ENCODE measurements around the gene MICAL2. TPM values are rescaled to one million over a fixed set of nuclear protein-coding genes. Genes with fewer than 3 reads are reported as not detected.

Gene MICAL2
- total RNA-seq, 1 donor from 2014 or later = 0.27 TPM

GRCh38 chr11:12288212-12288930 lies 178.0 kb downstream of the MICAL2 start:
- H3K27me3 Mint-ChIP-seq = peaks cover 3% of the 10 kb centered on the region
- ATAC-seq (ENCODE audit: low read depth) = no peak
- no peaks in the 10 kb centered on the region for H3K36me3 Mint-ChIP-seq (ENCODE audit: low read depth)
- no peak for TF ChIP-seq CTCF (IDR thresholded peaks at IDR 0.05)
- peaks cover 10% of the 10 kb centered on the region for H3K4me1 Mint-ChIP-seq
- no peak overlapping the region for H3K27ac Mint-ChIP-seq
- no peaks in the 10 kb centered on the region for H3K9me3 Mint-ChIP-seq
- DNase-seq = no peak
- ChIA-PET POLR2A (no interaction called here), CTCF (no interaction called here)
- intact Hi-C loops (cut with micrococcal nuclease) = loop anchor here (10.0 kb wide), 2 partner anchors 1254 to 1354 kb away; no protein-coding TSS in a partner anchor
- no peak overlapping the region for H3K4me3 Mint-ChIP-seq

GRCh38 chr11:12288931-12289666 lies 178.7 kb downstream of the MICAL2 start:
- DNase-seq (no peak), ATAC-seq (ENCODE audit: low read depth) (no peak)
- Mint-ChIP-seq H3K4me3 (no peak overlapping the region), H3K36me3 (ENCODE audit: low read depth) (no peaks in the 10 kb centered on the region), H3K27ac (no peak overlapping the region), H3K9me3 (no peaks in the 10 kb centered on the region), H3K4me1 (peaks cover 10% of the 10 kb centered on the region), H3K27me3 (peaks cover 3% of the 10 kb centered on the region)
- ChIA-PET CTCF (no interaction called here), POLR2A (interaction anchor here (0.7 kb wide), 1 partner anchor 222 kb away, joined by 7 read pairs; no protein-coding TSS in a partner anchor)
- TF ChIP-seq CTCF (IDR thresholded peaks at IDR 0.05) = no peak
- intact Hi-C loops (cut with micrococcal nuclease) = loop anchor here (10.0 kb wide), 2 partner anchors 1254 to 1354 kb away; no protein-coding TSS in a partner anchor

GRCh38 chr11:12289667-12290476 lies 179.5 kb downstream of the MICAL2 start:
- POLR2A ChIA-PET = interaction anchor here (0.7 kb wide), 1 partner anchor 223 kb away, joined by 7 read pairs; no protein-coding TSS in a partner anchor
- Mint-ChIP-seq H3K36me3 (ENCODE audit: low read depth) (no peaks in the 10 kb centered on the region), H3K27ac (no peak overlapping the region), H3K4me3 (no peak overlapping the region), H3K27me3 (peaks cover 3% of the 10 kb centered on the region), H3K4me1 (peaks cover 10% of the 10 kb centered on the region), H3K9me3 (no peaks in the 10 kb centered on the region)
- TF ChIP-seq CTCF (IDR thresholded peaks at IDR 0.05) = no peak
- intact Hi-C loops (cut with micrococcal nuclease) = loop anchor here (10.0 kb wide), 2 partner anchors 1255 to 1355 kb away; no protein-coding TSS in a partner anchor
- no peak for DNase-seq
- CTCF ChIA-PET = interaction anchor here (0.8 kb wide), 1 partner anchor 8 kb away, joined by 6 read pairs; no protein-coding TSS in a partner anchor
- ATAC-seq (ENCODE audit: low read depth) = no peak

GRCh38 chr11:12290477-12290922 lies 180.1 kb downstream of the MICAL2 start:
- no peak overlapping the region for H3K27ac Mint-ChIP-seq

More at GRCh38 chr11:12290477-12290922, 180.1 kb downstream of the MICAL2 start:
- ChIA-PET CTCF (interaction anchor here (0.8 kb wide), 1 partner anchor 9 kb away, joined by 6 read pairs; no protein-coding TSS in a partner anchor), POLR2A (no interaction called here)
- TF ChIP-seq CTCF (IDR thresholded peaks at IDR 0.05) = no peak
- Mint-ChIP-seq H3K36me3 (ENCODE audit: low read depth) (no peaks in the 10 kb centered on the region), H3K4me1 (peaks cover 10% of the 10 kb centered on the region), H3K4me3 (no peak overlapping the region), H3K27me3 (peaks cover 3% of the 10 kb centered on the region), H3K9me3 (no peaks in the 10 kb centered on the region)
- ATAC-seq (ENCODE audit: low read depth) = no peak
- intact Hi-C loops (cut with micrococcal nuclease) = no loop called here
- no peak for DNase-seq

Measured in activated B cell treated with CpG ODN at 0.5 μM for 24 hours (primary cell).